ENCODE data around the gene VPS33A. TPM values are rescaled to one million over a fixed set of nuclear protein-coding genes. Genes with fewer than 3 reads are reported as not detected.

The VPS33A gene
- total and polyA plus RNA-seq, 2 experiments from 2014 or later = 19.5 to 48.0 TPM

DNA sequence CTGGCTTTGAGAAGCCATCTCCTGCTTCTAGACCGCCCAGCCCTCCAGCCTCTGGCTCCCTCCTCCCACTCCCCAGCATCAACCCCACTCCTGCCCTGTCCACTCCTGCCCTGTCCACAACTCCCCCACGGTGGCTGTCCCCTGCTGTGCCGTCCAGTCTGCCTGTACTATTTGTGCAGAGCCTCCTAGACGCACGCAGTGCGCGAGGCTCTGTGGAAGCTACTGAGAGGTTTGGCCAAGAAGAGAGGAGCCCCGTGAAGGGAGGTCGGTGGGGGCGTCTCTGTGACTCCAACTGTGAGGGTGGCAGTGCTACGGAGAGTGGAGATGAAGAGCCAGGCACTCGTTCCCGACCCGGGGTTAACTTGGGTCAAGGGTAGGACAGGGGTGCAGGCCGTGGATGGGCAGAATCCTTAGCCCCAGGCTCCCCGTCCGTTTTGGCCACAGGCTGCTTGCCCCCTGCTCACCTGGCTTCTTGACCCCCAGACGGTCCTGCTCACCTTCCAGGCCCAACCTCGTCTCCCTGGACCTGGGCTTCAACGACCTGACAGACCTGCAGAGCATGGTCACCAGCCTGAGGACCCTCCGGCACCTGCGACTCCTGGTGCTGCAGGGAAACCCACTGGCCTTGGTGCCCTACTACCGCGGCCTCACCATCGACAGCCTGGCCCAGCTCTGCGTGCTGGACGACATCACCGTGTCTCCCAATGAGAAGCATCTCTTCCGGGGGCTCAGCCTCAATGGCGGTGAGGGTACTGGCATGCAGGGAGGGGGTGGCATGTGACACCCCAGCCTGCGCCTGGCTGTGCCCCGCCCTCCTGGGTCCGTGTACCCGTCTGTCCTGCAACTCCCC lies 76.4 kb downstream of the VPS33A start:
- H3K27me3 ChIP-seq (ENCODE audit: insufficient read depth) = no peaks in the 10 kb centered on the region
- Mint-ChIP-seq H3K36me3 (ENCODE audit: low read depth) (no peaks in the 10 kb centered on the region), H3K4me1 (peaks cover 3% of the 10 kb centered on the region; the same call in 2 of the 3 replicates), H3K4me3 (no peak overlapping the region), H3K9me3 (no peaks in the 10 kb centered on the region), H3K27ac (no peak overlapping the region), H3K27me3 (ENCODE audit: insufficient read depth, low read depth, poor library complexity) (peaks cover 5% of the 10 kb centered on the region)
- H3K36me3 ChIP-seq (ENCODE audit: insufficient read depth) = no peaks in the 10 kb centered on the region
- no peaks in the 10 kb centered on the region for H3K4me1 ChIP-seq (ENCODE audit: insufficient read depth)
- no peak overlapping the region for H3K4me3 ChIP-seq
- H3K79me2 ChIP-seq (replicated peaks; ENCODE audit: insufficient read depth) = no peaks in the 10 kb centered on the region
- no peaks in the 10 kb centered on the region for H4K20me1 ChIP-seq (replicated peaks; ENCODE audit: insufficient read depth)
- no peak overlapping the region for H3K27ac ChIP-seq (ENCODE audit: low read depth)
- H3K9me2 ChIP-seq (ENCODE audit: insufficient read depth) = no peaks in the 10 kb centered on the region
- no peaks in the 10 kb centered on the region for H3F3A ChIP-seq (replicated peaks; ENCODE audit: low read depth)
- DNase-seq (ENCODE audit: low spot score) (no peak), ATAC-seq (no peak)
- no peak overlapping the region for H2AFZ ChIP-seq
- TF ChIP-seq STAT1 (IDR thresholded peaks at IDR 0.05; ENCODE audit: unreplicated experiment) (no peak), JUNB (IDR thresholded peaks at IDR 0.05; ENCODE audit: unreplicated experiment) (no peak), NANOG (IDR thresholded peaks at IDR 0.05; ENCODE audit: borderline replicate concordance) (no peak), EZH2 (IDR thresholded peaks at IDR 0.05; ENCODE audit: low read depth, unreplicated experiment) (no peak), ETS1 (IDR thresholded peaks at IDR 0.05) (no peak), POLR2AphosphoS5 (IDR thresholded peaks at IDR 0.05; ENCODE audit: low read depth) (no peak), CREB1 (CRISPR knock-in tag; IDR thresholded peaks at IDR 0.05; ENCODE audit: low read depth) (no peak), CTCF (conservative IDR thresholded peaks at IDR 0.05; ENCODE audit: low read depth in 2 of 2) (no peak), EZH2phosphoT487 (IDR thresholded peaks at IDR 0.05; ENCODE audit: unreplicated experiment) (no peak), ZNF114 (CRISPR knock-in tag; IDR thresholded peaks at IDR 0.05) (no peak)
- TF ChIP-seq, protein P1, sequence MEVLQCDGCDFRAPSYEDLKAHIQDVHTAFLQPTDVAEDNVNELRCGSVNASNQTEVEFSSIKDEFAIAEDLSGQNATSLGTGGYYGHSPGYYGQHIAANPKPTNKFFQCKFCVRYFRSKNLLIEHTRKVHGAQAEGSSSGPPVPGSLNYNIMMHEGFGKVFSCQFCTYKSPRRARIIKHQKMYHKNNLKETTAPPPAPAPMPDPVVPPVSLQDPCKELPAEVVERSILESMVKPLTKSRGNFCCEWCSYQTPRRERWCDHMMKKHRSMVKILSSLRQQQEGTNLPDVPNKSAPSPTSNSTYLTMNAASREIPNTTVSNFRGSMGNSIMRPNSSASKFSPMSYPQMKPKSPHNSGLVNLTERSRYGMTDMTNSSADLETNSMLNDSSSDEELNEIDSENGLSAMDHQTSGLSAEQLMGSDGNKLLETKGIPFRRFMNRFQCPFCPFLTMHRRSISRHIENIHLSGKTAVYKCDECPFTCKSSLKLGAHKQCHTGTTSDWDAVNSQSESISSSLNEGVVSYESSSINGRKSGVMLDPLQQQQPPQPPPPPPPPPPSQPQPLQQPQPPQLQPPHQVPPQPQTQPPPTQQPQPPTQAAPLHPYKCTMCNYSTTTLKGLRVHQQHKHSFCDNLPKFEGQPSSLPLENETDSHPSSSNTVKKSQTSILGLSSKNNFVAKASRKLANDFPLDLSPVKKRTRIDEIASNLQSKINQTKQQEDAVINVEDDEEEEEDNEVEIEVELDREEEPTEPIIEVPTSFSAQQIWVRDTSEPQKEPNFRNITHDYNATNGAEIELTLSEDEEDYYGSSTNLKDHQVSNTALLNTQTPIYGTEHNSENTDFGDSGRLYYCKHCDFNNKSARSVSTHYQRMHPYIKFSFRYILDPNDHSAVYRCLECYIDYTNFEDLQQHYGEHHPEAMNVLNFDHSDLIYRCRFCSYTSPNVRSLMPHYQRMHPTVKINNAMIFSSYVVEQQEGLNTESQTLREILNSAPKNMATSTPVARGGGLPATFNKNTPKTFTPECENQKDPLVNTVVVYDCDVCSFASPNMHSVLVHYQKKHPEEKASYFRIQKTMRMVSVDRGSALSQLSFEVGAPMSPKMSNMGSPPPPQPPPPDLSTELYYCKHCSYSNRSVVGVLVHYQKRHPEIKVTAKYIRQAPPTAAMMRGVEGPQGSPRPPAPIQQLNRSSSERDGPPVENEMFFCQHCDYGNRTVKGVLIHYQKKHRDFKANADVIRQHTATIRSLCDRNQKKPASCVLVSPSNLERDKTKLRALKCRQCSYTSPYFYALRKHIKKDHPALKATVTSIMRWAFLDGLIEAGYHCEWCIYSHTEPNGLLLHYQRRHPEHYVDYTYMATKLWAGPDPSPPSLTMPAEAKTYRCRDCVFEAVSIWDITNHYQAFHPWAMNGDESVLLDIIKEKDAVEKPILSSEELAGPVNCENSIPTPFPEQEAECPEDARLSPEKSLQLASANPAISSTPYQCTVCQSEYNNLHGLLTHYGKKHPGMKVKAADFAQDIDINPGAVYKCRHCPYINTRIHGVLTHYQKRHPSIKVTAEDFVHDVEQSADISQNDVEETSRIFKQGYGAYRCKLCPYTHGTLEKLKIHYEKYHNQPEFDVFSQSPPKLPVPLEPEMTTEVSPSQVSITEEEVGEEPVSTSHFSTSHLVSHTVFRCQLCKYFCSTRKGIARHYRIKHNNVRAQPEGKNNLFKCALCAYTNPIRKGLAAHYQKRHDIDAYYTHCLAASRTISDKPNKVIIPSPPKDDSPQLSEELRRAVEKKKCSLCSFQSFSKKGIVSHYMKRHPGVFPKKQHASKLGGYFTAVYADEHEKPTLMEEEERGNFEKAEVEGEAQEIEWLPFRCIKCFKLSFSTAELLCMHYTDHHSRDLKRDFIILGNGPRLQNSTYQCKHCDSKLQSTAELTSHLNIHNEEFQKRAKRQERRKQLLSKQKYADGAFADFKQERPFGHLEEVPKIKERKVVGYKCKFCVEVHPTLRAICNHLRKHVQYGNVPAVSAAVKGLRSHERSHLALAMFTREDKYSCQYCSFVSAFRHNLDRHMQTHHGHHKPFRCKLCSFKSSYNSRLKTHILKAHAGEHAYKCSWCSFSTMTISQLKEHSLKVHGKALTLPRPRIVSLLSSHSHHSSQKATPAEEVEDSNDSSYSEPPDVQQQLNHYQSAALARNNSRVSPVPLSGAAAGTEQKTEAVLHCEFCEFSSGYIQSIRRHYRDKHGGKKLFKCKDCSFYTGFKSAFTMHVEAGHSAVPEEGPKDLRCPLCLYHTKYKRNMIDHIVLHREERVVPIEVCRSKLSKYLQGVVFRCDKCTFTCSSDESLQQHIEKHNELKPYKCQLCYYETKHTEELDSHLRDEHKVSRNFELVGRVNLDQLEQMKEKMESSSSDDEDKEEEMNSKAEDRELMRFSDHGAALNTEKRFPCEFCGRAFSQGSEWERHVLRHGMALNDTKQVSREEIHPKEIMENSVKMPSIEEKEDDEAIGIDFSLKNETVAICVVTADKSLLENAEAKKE (CRISPR knock-in tag; IDR thresholded peaks at IDR 0.05) = no peak
- TF ChIP-seq, protein P2, sequence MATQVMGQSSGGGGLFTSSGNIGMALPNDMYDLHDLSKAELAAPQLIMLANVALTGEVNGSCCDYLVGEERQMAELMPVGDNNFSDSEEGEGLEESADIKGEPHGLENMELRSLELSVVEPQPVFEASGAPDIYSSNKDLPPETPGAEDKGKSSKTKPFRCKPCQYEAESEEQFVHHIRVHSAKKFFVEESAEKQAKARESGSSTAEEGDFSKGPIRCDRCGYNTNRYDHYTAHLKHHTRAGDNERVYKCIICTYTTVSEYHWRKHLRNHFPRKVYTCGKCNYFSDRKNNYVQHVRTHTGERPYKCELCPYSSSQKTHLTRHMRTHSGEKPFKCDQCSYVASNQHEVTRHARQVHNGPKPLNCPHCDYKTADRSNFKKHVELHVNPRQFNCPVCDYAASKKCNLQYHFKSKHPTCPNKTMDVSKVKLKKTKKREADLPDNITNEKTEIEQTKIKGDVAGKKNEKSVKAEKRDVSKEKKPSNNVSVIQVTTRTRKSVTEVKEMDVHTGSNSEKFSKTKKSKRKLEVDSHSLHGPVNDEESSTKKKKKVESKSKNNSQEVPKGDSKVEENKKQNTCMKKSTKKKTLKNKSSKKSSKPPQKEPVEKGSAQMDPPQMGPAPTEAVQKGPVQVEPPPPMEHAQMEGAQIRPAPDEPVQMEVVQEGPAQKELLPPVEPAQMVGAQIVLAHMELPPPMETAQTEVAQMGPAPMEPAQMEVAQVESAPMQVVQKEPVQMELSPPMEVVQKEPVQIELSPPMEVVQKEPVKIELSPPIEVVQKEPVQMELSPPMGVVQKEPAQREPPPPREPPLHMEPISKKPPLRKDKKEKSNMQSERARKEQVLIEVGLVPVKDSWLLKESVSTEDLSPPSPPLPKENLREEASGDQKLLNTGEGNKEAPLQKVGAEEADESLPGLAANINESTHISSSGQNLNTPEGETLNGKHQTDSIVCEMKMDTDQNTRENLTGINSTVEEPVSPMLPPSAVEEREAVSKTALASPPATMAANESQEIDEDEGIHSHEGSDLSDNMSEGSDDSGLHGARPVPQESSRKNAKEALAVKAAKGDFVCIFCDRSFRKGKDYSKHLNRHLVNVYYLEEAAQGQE (IDR thresholded peaks at IDR 0.05; ENCODE audit: unreplicated experiment) = no peak
- H3K4me2 ChIP-seq = no peak overlapping the region

Data from GM23338 (cell line).